HEK293T (cell line): ENCODE data around the gene TMEM184B.

Source experiments
- ARNT ChIP-seq: fragments of 450-650 bp; IDR thresholded peaks from 2 replicates; pipeline ENCODE4 v1.6.1; 2017; ENCODE audit warnings: mild to moderate bottlenecking
- BHLHE40 ChIP-seq: fragments of 450-650 bp; IDR thresholded peaks from 2 replicates; pipeline ENCODE4 v1.6.1; 2016; ENCODE audit warnings: mild to moderate bottlenecking, moderate library complexity, borderline replicate concordance
- CTBP1 ChIP-seq: fragments of 450-650 bp; IDR thresholded peaks from 2 replicates; pipeline ENCODE4 v1.6.1; 2016; ENCODE audit warnings: borderline replicate concordance
- ELF4 ChIP-seq: fragments of 450-650 bp; IDR thresholded peaks from 2 replicates; pipeline ENCODE4 v1.6.1; 2017; ENCODE audit warnings: antibody characterized with exemption
- FOXA1 ChIP-seq: fragments of 450-650 bp; IDR thresholded peaks from 2 replicates; pipeline ENCODE4 v1.6.1; 2016; ENCODE audit warnings: mild to moderate bottlenecking
- FOXK2 ChIP-seq: fragments of 450-650 bp; IDR thresholded peaks from 2 replicates; pipeline ENCODE4 v1.6.1; 2016; ENCODE audit warnings: mild to moderate bottlenecking
- FOXM1 ChIP-seq: fragments of 450-650 bp; IDR thresholded peaks from 2 replicates; pipeline ENCODE4 v1.6.1; 2017; ENCODE audit warnings: mild to moderate bottlenecking, borderline replicate concordance
- L3MBTL2 ChIP-seq: fragments of 450-650 bp; conservative IDR thresholded peaks from 2 replicates; pipeline ENCODE4 v1.6.1; 2016; ENCODE audit warnings: mild to moderate bottlenecking
- NFRKB ChIP-seq: fragments of 450-650 bp; IDR thresholded peaks from 2 replicates; pipeline ENCODE4 v1.6.1; 2016; ENCODE audit warnings: mild to moderate bottlenecking, moderate library complexity
- SP1 ChIP-seq: fragments of 450-650 bp; IDR thresholded peaks from 2 replicates; pipeline ENCODE4 v1.6.1; 2017
- SUZ12 ChIP-seq: fragments of 450-650 bp; IDR thresholded peaks from 2 replicates; pipeline ENCODE4 v1.6.1; 2016; ENCODE audit warnings: mild to moderate bottlenecking
- TARDBP ChIP-seq: fragments of 450-650 bp; IDR thresholded peaks from 2 replicates; pipeline ENCODE4 v1.6.1; 2016

- TF ChIP-seq ELF4 = no peak
- no peak for TF ChIP-seq BHLHE40
- no peak for TF ChIP-seq L3MBTL2
- no peak for TF ChIP-seq CTBP1
- TF ChIP-seq FOXK2 = no peak
- no peak for TF ChIP-seq FOXA1
- TF ChIP-seq NFRKB = no peak
- no peak for TF ChIP-seq ARNT
- no peak for TF ChIP-seq FOXM1
- TF ChIP-seq SUZ12 = no peak
- no peak for TF ChIP-seq SP1
- TF ChIP-seq TARDBP = no peak
These were observed 79.2 kb downstream of the TMEM184B start for GRCh38 chr22:38193580-38193979.
